ENCODE measurements around the gene CHRDL2. TPM values are rescaled to one million over a fixed set of nuclear protein-coding genes. Genes with fewer than 3 reads are reported as not detected.

CHRDL2 gene
- total RNA-seq, 3 donors from 2014 or later (not counting 1 experiment from before 2014, with no cell fraction given), result not detected

- 97% methylated on average over 7 of the region's 7 CpGs for WGBS (ENCODE audit: insufficient coverage)
- no peaks in the 10 kb centered on the region for H3K4me1 ChIP-seq (ENCODE audit: control insufficient read depth, insufficient read depth, low read length)
- ATAC-seq (no peak), DNase-seq (no peak)
- no peak overlapping the region for H3K4me3 ChIP-seq (ENCODE audit: low read length)
- no peak overlapping the region for H3K27ac ChIP-seq (ENCODE audit: low read length)
- H3K9me3 ChIP-seq (ENCODE audit: control insufficient read depth, insufficient read depth, low read length), result no peaks in the 10 kb centered on the region
- H3K27me3 Mint-ChIP-seq (ENCODE audit: low read depth in 2 of 2), result no peaks in the 10 kb centered on the region
- intact Hi-C loops (cut with micrococcal nuclease), result no loop called here
- peaks cover 3% of the 10 kb centered on the region for H3K36me3 ChIP-seq (ENCODE audit: control insufficient read depth, insufficient read depth, low read length)
- H3K4me3 Mint-ChIP-seq, result no peak overlapping the region
- no peak for TF ChIP-seq CTCF (IDR thresholded peaks at IDR 0.05)
- no peaks in the 10 kb centered on the region for H3K9me3 Mint-ChIP-seq
- peaks cover 0 to 4% of the 10 kb centered on the region in 2 donors for H3K4me1 Mint-ChIP-seq
- no peaks in the 10 kb centered on the region for H3K27me3 ChIP-seq (ENCODE audit: control insufficient read depth, insufficient read depth, low read length)
- no peak overlapping the region for H3K27ac Mint-ChIP-seq
- peaks cover 4% of the 10 kb centered on the region for H3K36me3 Mint-ChIP-seq
Observed at GRCh38 chr11:74646954-74647353, 84.3 kb downstream of the CHRDL2 start.

Other genes with a start within 250 kb of the CHRDL2 start
- 1 to 10 TPM in 2 of 3 donors, under 1 TPM in 1; 0.99 to 4.1 (median 3.1) TPM for gene LIPT2, start 237.7 kb downstream of the CHRDL2 start, total RNA-seq
- gene POLD3, start 138.8 kb downstream of the CHRDL2 start, total RNA-seq, result 10 to 100 TPM in 1 of 3 donors, 1 to 10 TPM in 2; 9.4 to 10.6 (median 9.6) TPM
- gene RNF169, start 17.4 kb upstream of the CHRDL2 start, total RNA-seq, result 10 to 100 TPM; 29.1 to 39.8 (median 37.9) TPM
- gene XRRA1, start 217.7 kb upstream of the CHRDL2 start, total RNA-seq, result 10 to 100 TPM; 12.7 to 14.3 (median 14.3) TPM
- gene SPCS2, start 217.8 kb upstream of the CHRDL2 start, total RNA-seq, result 100 to 1,000 TPM in 2 of 3 donors, 10 to 100 TPM in 1; 76.9 to 117 (median 106) TPM

Measured in natural killer cell (primary cell).